Astrocyte (in vitro differentiated cells and primary cell): ENCODE data around the gene LSM4. TPM values are rescaled to one million over a fixed set of nuclear protein-coding genes. Genes with fewer than 3 reads are reported as not detected.
"Not testable (repeated sequence)": the region's sequence is repeated elsewhere in the genome, so short reads cannot be mapped to it uniquely, and the experiment has no call there.

ENCODE experiments used
- DNase-seq: peaks from one replicate; pipeline ENCODE4 v3.0.0-alpha.2; 2010; ENCODE audit warnings: low read depth
- FAIRE-seq: peaks from 2 replicates; lab custom pipeline; 2011; peaks lifted over from hg19 to GRCh38; lab: Jason Lieb, UNC
- H2AFZ ChIP-seq: 2 replicates; pipeline ENCODE4 v1.6.0; 2012; ENCODE audit warnings: low read depth, low read length, inconsistent platforms
- H3K27ac ChIP-seq: 2 replicates; pipeline ENCODE4 v1.5.1; 2011; ENCODE audit warnings: low read depth, low read length, inconsistent platforms
- H3K27me3 ChIP-seq: 2 replicates; pipeline ENCODE4 v1.6.0; 2011; ENCODE audit warnings: low read length, inconsistent platforms; ENCODE audit not compliant: insufficient read depth
- H3K36me3 ChIP-seq: 2 replicates; pipeline ENCODE4 v1.5.1; 2011; ENCODE audit warnings: low read length, inconsistent platforms; ENCODE audit not compliant: insufficient read depth
- H3K4me1 ChIP-seq: 2 replicates; pipeline ENCODE4 v1.5.1; 2011; ENCODE audit warnings: low read length, inconsistent platforms; ENCODE audit not compliant: insufficient read depth
- H3K4me2 ChIP-seq: 2 replicates; pipeline ENCODE4 v1.6.0; 2012; ENCODE audit warnings: low read length, inconsistent platforms
- H3K4me3 ChIP-seq: 2 replicates; pipeline ENCODE4 v1.5.1; 2011; ENCODE audit warnings: low read depth, mild to moderate bottlenecking, low read length, inconsistent platforms; ENCODE audit not compliant: insufficient read depth
- H3K79me2 ChIP-seq: 2 replicates; pipeline ENCODE4 v1.6.0; 2012; ENCODE audit warnings: mild to moderate bottlenecking, low read length, inconsistent platforms; ENCODE audit not compliant: insufficient read depth
- H3K9ac ChIP-seq: 2 replicates; pipeline ENCODE4 v1.6.0; 2012; ENCODE audit warnings: mild to moderate bottlenecking, low read length, inconsistent platforms
- H3K9me3 ChIP-seq: 2 replicates; pipeline ENCODE4 v1.5.1; 2012; ENCODE audit warnings: low read depth, mild to moderate bottlenecking, low read length, inconsistent platforms; ENCODE audit not compliant: insufficient read depth
- H4K20me1 ChIP-seq: 2 replicates; pipeline ENCODE4 v1.6.0; 2012; ENCODE audit warnings: low read length, inconsistent platforms; ENCODE audit not compliant: insufficient read depth
- H3K27ac Mint-ChIP-seq: one replicate; pipeline ENCODE4 v1.8.0; 2021; ENCODE audit warnings: mild to moderate bottlenecking, mixed read lengths; ENCODE audit not compliant: unreplicated experiment
- H3K27me3 Mint-ChIP-seq: one replicate; pipeline ENCODE4 v1.8.0; 2021; ENCODE audit warnings: low read depth, mixed read lengths; ENCODE audit not compliant: unreplicated experiment
- H3K36me3 Mint-ChIP-seq: one replicate; pipeline ENCODE4 v1.8.0; 2021; ENCODE audit warnings: low read depth, mixed read lengths; ENCODE audit not compliant: unreplicated experiment
- H3K4me1 Mint-ChIP-seq: one replicate; pipeline ENCODE4 v1.8.0; 2021; ENCODE audit warnings: low read depth, mixed read lengths; ENCODE audit not compliant: unreplicated experiment
- H3K4me3 Mint-ChIP-seq: one replicate; pipeline ENCODE4 v1.8.0; 2021; ENCODE audit warnings: mild to moderate bottlenecking, moderate library complexity, mixed read lengths; ENCODE audit not compliant: unreplicated experiment
- H3K9me3 Mint-ChIP-seq: one replicate; pipeline ENCODE4 v1.8.0; 2021; ENCODE audit warnings: mild to moderate bottlenecking, mixed read lengths; ENCODE audit not compliant: unreplicated experiment
- CTCF ChIP-seq: IDR thresholded peaks from 2 replicates; pipeline ENCODE4 v1.5.1; 2011; ENCODE audit warnings: low read depth, mild to moderate bottlenecking, inconsistent platforms, low read length, moderate library complexity; ENCODE audit not compliant: insufficient read depth
- EZH2 ChIP-seq: IDR thresholded peaks from 2 replicates; pipeline ENCODE4 v1.6.1; 2012; ENCODE audit warnings: mild to moderate bottlenecking, low read length, inconsistent platforms; ENCODE audit not compliant: insufficient read depth
- total RNA-seq: library from RNA; stranded (reverse); gene quantifications from 2 replicates; pipeline ENCODE4 v1.2.1, GENCODE V29; 2021

The LSM4 gene
- total RNA-seq, 1 donor from 2014 or later: 127 TPM

GRCh38 chr19:18364826-18365528 lies 42.1 kb upstream of the LSM4 start:
- Mint-ChIP-seq H3K4me1 (peaks cover 11% of the 10 kb centered on the region), H3K36me3 (peaks cover 10% of the 10 kb centered on the region), H3K4me3 (peak overlapping the region; percentile 40), H3K9me3 (peaks cover 3% of the 10 kb centered on the region), H3K27me3 (no peaks in the 10 kb centered on the region), H3K27ac (peak overlapping the region; percentile 98)
- Histone ChIP-seq H3K4me2 (peak overlapping the region; percentile 43), H3K9ac (peak overlapping the region; percentile 81), H3K4me3 (no peak overlapping the region), H2AFZ (peak overlapping the region; percentile 50), H3K27ac (peak overlapping the region; percentile 99), H4K20me1 (no peaks in the 10 kb centered on the region), H3K27me3 (no peaks in the 10 kb centered on the region), H3K36me3 (peaks cover 4% of the 10 kb centered on the region), H3K9me3 (no peaks in the 10 kb centered on the region), H3K4me1 (peaks cover 23% of the 10 kb centered on the region), H3K79me2 (no peaks in the 10 kb centered on the region)
- peak; percentile 100 for DNase-seq
- TF ChIP-seq EZH2 (no peak), CTCF (no peak)
- peak; percentile 50 for FAIRE-seq

GRCh38 chr19:18364277-18364825 lies 41.5 kb upstream of the LSM4 start:
- H3K9me3 Mint-ChIP-seq, H3K4me1 Mint-ChIP-seq, H3K4me3 ChIP-seq, FAIRE-seq, H3K27me3 ChIP-seq, DNase-seq, H3K9me3 ChIP-seq, H4K20me1 ChIP-seq, H3K27me3 Mint-ChIP-seq, H3K79me2 ChIP-seq, H3K36me3 Mint-ChIP-seq, H3K36me3 ChIP-seq: not testable (repeated sequence)
- Histone ChIP-seq H3K4me1 (peaks cover 23% of the 10 kb centered on the region), H2AFZ (peak overlapping the region; percentile 50), H3K9ac (peak overlapping the region; percentile 81), H3K4me2 (peak overlapping the region; percentile 43), H3K27ac (peak overlapping the region; percentile 99)
- Mint-ChIP-seq H3K27ac (peak overlapping the region; percentile 98), H3K4me3 (peak overlapping the region; percentile 40)

- Mint-ChIP-seq H3K36me3 (peaks cover 14% of the 10 kb centered on the region), H3K27ac (peak overlapping the region; percentile 98), H3K4me1 (peaks cover 7% of the 10 kb centered on the region), H3K27me3 (no peaks in the 10 kb centered on the region), H3K9me3 (peaks cover 3% of the 10 kb centered on the region), H3K4me3 (no peak overlapping the region)
- TF ChIP-seq EZH2 (no peak), CTCF (no peak)
- Histone ChIP-seq H3K4me1 (peaks cover 23% of the 10 kb centered on the region), H3K9me3 (no peaks in the 10 kb centered on the region), H3K27me3 (no peaks in the 10 kb centered on the region), H3K36me3 (peaks cover 4% of the 10 kb centered on the region), H2AFZ (no peak overlapping the region), H3K9ac (peak overlapping the region; percentile 81), H4K20me1 (no peaks in the 10 kb centered on the region), H3K79me2 (no peaks in the 10 kb centered on the region), H3K27ac (peak overlapping the region; percentile 99), H3K4me2 (no peak overlapping the region), H3K4me3 (no peak overlapping the region)
- FAIRE-seq (no peak), DNase-seq (no peak)
Observed at GRCh38 chr19:18363787-18364186, 40.9 kb upstream of the LSM4 start.
